ENCODE data around the gene HSD17B13.
"Not testable (repeated sequence)": the region's sequence is repeated elsewhere in the genome, so short reads cannot be mapped to it uniquely, and the experiment has no call there.

HSD17B13 gene

DNA sequence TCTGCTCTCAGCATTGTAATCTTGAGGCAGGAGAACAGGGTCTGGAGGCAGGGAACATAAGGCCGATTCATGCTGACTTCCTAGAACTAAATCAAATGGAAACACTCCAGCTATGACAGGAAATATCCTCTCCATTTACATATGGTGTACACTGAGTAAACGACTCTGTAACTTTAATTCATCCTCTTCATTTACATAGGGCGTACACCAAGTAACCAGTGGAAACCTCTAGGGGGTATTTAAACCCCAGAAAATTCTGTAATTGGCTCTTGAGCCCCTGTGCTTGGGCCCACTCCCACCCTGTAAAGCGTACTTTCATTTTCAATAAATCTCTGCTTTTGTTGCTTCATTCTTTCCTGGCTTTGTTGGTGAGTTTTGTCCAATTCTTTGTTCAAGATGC, 7.7 kb downstream of the HSD17B13 start:
- not testable (repeated sequence) for FAIRE-seq

- no peak for FAIRE-seq
These were observed 8.9 kb downstream of the HSD17B13 start for GRCh38 chr4:87313756-87314155.

- FAIRE-seq: no peak
These were observed 11.0 kb downstream of the HSD17B13 start for GRCh38 chr4:87311684-87312083.

GRCh38 chr4:87310691-87311335, 11.9 kb downstream of the HSD17B13 start:
- no peak for FAIRE-seq

- no peak for FAIRE-seq
These were observed 13.1 kb downstream of the HSD17B13 start for GRCh38 chr4:87309625-87310024.

GRCh38 chr4:87306056-87306455, 16.6 kb downstream of the HSD17B13 start:
- FAIRE-seq: no peak

DNA sequence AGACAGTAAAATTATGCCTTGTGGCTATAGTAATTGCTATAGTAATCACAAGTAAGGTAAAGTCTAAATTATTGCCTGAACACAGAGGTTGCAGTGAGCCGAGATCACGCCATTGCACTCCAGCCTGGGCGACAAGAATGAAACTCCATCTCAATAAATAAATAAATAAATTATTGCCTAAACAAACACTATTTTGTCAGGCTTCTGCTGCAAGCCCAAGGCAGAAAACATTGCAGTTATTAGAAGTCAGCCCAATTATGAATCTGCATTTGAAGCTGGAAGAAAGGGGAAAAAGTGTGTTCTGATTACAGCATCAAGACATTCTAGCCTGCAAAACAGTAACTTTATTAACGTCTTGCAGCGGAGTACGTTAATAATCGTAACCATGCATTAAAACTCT, 17.1 kb downstream of the HSD17B13 start:
- no peak for FAIRE-seq

- no peak for FAIRE-seq
These were observed 17.8 kb downstream of the HSD17B13 start for GRCh38 chr4:87304745-87305432.

- no peak for FAIRE-seq
These were observed 22.8 kb downstream of the HSD17B13 start for GRCh38 chr4:87299898-87300297.

DNA sequence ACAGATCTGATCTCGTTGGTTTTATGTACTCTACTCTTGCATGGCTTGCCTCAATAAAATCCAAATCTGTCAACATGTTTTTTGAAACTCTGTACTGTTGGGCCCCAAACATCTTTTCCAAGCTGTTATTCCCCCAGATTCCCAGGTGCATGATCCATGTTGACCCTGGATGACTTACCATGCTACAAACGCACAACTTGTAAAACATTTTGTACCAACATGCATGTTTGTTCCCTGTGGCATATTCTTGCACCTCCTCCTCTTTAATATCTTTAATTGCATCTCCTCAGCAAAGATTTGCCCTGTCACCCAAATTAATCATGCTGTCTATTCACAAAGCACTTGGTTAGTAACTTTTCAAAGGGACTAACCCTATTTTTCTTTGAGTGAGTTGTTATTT, 24.3 kb downstream of the HSD17B13 start:
- FAIRE-seq: no peak

DNA sequence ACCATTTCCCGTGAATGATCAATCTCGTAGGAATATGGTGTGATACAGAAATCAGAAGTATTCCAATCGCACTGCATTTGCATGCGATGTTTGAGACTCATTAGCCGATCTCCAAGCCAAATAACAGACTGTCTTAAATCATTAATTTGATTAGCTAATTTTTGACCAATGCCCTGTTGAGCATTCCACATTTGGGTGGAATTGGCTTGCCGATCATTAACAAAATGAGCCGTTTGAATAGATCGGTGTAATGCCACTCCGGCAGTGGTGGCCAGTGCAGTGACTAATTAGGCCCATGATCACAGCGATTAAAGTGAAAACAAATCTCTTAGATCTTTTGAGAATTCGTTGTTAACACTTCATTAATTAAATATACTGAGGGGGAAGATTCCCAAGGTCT, 27.8 kb downstream of the HSD17B13 start:
- not testable (repeated sequence) for FAIRE-seq

GRCh38 chr4:87293889-87294288, 28.8 kb downstream of the HSD17B13 start:
- FAIRE-seq: not testable (repeated sequence)

DNA sequence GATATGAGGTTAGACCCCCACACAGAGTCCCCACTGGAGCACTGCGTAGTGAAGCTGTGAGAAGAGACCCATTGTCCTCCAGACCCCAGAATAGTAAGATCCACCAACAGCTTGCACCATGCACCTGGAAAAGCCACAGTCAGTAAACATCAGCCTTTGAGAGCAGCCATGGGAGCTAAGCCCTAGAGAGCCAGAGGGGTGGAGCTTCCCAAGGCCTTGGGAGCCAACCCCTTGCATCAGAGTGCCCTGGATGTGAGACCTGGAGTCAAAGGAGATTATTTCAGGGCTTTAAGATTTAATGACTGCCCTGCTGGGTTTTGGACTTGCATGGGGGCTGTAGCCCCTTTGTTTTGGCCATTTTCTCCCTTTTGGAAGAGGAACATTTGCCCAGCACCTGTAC, 35.7 kb downstream of the HSD17B13 start:
- no peak for FAIRE-seq

DNA sequence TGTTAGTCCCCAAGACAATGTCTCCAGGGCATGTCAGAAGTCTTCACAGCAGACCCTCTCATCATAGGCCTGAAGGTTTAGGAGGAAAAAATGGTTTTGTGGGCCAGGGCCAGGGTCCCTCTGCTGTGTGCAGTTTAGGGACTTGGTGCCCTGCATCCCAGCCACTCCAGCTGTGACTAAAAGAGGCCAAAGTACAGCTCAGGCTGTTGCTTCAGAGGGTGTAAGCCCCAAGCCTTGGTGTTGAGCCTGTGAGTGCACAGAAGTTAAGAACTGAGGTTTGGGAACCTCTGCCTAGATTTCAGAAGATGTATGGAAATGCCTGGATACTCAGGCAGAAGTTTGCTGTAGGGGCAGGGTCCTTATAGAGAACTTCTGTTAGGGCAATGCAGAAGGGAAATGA, 38.4 kb downstream of the HSD17B13 start:
- not testable (repeated sequence) for FAIRE-seq

DNA sequence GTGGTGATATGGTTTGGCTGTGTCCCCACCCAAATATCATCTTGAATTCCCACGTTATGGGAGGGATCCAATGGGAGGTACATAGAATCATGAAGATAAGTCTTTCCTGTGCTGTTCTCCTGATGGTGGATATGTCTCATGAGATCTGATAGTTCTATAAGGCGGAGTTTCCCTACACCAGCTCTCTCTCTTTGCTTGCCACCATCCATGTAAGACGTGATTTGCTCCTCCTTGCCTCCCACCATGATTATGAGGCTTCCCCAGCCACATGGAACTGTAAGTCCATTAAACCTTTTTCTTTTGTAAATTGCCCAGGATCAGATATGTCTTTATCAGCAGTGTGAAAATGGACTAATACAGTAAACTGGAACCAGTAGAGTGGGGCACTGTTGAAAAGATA, 39.5 kb downstream of the HSD17B13 start:
- FAIRE-seq: no peak

DNA sequence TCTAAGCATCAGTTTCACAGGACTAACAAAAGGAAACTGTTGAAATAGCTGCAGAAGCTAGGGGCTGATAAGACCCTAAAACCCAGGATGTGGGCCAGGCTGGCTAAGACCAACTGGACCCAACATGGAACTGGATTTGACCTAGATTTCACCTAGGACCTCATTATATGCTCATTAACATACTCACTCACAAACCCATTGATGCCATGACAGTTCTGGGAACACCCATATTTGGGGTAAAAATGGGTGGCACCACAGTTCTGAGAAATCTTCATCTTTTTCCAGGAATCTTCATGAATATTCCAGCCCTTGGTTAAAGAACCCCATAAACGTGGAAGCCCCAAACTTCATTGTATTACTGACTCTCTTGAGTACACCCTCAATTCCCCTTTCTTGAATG, 41.1 kb downstream of the HSD17B13 start:
- FAIRE-seq: no peak

- no peak for FAIRE-seq
These were observed 44.3 kb downstream of the HSD17B13 start for GRCh38 chr4:87278335-87278794.

DNA sequence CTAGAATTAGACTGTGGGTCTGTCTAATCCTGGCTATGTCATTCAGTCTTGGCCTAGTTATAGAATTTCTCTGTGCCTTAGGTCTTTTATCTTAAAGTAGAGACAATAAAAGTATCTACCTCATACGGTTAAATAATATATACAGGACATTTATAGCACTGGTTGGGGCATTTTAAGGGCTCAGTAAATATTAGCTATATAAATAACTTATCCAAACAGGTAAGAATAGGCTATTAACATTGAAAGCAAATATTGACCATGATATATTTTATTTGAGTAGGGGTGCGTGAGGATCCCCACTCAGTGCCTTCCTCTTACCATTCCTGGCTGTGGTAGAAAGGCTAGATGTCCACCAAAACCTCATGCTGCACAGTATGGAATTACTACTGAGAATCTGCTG, 47.4 kb downstream of the HSD17B13 start:
- no peak for FAIRE-seq

- no peak for FAIRE-seq
These were observed 47.9 kb downstream of the HSD17B13 start for GRCh38 chr4:87274803-87275202.

- no peak for FAIRE-seq
These were observed 48.4 kb downstream of the HSD17B13 start for GRCh38 chr4:87274327-87274726.

- no peak for FAIRE-seq
These were observed 51.9 kb downstream of the HSD17B13 start for GRCh38 chr4:87270825-87271224.

- peak; percentile 76 for FAIRE-seq
These were observed 52.5 kb downstream of the HSD17B13 start for GRCh38 chr4:87270144-87270543.

DNA sequence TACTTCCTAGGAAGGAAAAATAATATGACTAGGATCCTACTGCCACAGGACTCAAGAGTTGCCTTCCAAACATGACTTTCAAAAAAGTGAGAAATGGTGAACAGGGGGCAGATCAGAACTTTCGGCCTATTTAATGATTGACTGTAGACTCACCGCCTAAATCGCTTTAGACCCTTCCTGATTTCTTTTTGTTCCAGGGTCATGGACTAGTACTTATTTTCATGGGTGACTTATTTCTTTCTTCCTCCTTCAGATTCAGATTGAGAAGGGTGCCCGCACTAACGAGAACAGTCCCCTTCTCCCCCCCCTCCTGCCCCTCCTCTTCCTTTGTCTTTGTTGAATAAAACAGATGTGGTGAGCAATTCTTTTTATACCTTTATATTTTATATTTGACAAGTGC, 54.3 kb downstream of the HSD17B13 start:
- no peak for FAIRE-seq

DNA sequence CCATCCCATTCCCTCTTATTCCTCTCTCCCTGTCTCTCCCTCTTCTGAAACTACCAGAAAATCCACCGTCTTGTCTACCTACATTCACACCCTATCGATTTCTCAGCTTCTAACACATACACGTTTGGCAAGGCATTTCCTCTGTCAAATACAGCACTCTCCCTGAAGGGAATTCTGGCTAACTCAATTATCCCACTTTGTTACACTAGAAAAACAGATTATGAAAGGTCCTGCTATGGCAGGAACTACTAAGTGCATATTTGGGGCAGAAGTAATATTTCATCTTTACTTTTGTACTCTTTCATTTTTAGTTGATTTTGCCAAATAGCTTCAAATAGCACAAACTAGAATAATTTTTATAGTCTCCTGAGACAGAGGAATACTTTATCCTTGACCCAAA, 55.7 kb downstream of the HSD17B13 start:
- FAIRE-seq: no peak

GRCh38 chr4:87262886-87263285, 59.8 kb downstream of the HSD17B13 start:
- FAIRE-seq: no peak
